Calu3 (cell line): ENCODE measurements around the gene KRT86. TPM values are rescaled to one million over a fixed set of nuclear protein-coding genes. Genes with fewer than 3 reads are reported as not detected.

ENCODE experiments used
- BruUV-seq: library from RNA; stranded (reverse); fragments of 400-500 nt; replicated peaks from 2 replicates; lab custom pipeline; 2021; lab: Mats Ljungman, UMichigan
- CTCF ChIA-PET: fragments of 300-600 bp; sonication (Branson Sonifier 250); formaldehyde crosslinking; loops from one replicate; lab custom pipeline; 2022; ENCODE audit warnings: antibody characterized with exemption; lab: Charles Lee
- DNase-seq: peaks from one replicate; pipeline ENCODE4 v3.0.0; 2022
- H3K27ac Mint-ChIP-seq: one replicate; pipeline ENCODE4 v1.8.0; 2022; ENCODE audit warnings: mixed read lengths; ENCODE audit not compliant: unreplicated experiment
- H3K27me3 Mint-ChIP-seq: one replicate; pipeline ENCODE4 v1.8.0; 2022; ENCODE audit warnings: mixed read lengths; ENCODE audit not compliant: unreplicated experiment
- H3K36me3 Mint-ChIP-seq: one replicate; pipeline ENCODE4 v1.8.0; 2022; ENCODE audit warnings: mild to moderate bottlenecking, moderate library complexity, mixed read lengths; ENCODE audit not compliant: insufficient read depth, unreplicated experiment
- H3K4me1 Mint-ChIP-seq: one replicate; pipeline ENCODE4 v1.8.0; 2022; ENCODE audit warnings: mild to moderate bottlenecking, low read depth, mixed read lengths; ENCODE audit not compliant: unreplicated experiment
- H3K4me3 Mint-ChIP-seq: one replicate; pipeline ENCODE4 v1.8.0; 2022; ENCODE audit warnings: mild to moderate bottlenecking, low read depth, moderate library complexity, mixed read lengths; ENCODE audit not compliant: unreplicated experiment
- H3K9me3 Mint-ChIP-seq: one replicate; pipeline ENCODE4 v1.8.0; 2022; ENCODE audit warnings: low read depth, mixed read lengths; ENCODE audit not compliant: unreplicated experiment
- CTCF ChIP-seq: fragments of 200-600 bp; IDR thresholded peaks from one replicate; pipeline ENCODE4 v1.8.0; 2022; ENCODE audit warnings: antibody characterized with exemption; ENCODE audit not compliant: unreplicated experiment
- intact Hi-C: fragments of 100-400 bp; cut with micrococcal nuclease; formaldehyde crosslinking; loops from one replicate; pipeline ENCODE4 v1.10.0; 2022; ENCODE audit not compliant: unreplicated experiment
- total RNA-seq: library from RNA; stranded (reverse); gene quantifications from 2 replicates; pipeline ENCODE4 v1.2.3, GENCODE V29; 2022

The KRT86 gene
- total RNA-seq, 1 experiment from 2014 or later = 3.6 TPM

GRCh38 chr12:52228366-52228765 lies 46.1 kb upstream of the KRT86 start:
- TF ChIP-seq CTCF = no peak
- no peak for DNase-seq
- no peak overlapping the region for H3K4me3 Mint-ChIP-seq
- H3K36me3 Mint-ChIP-seq = peaks cover 38% of the 10 kb centered on the region
- intact Hi-C loops = no loop called here
- CTCF ChIA-PET = no interaction called here
- H3K9me3 Mint-ChIP-seq = peaks cover 3% of the 10 kb centered on the region
- peaks cover 76% of the 10 kb centered on the region for H3K4me1 Mint-ChIP-seq
- BruUV-seq = no TSS peak
- no peak overlapping the region for H3K27ac Mint-ChIP-seq
- H3K27me3 Mint-ChIP-seq = no peaks in the 10 kb centered on the region

GRCh38 chr12:52228931-52229330 lies 45.5 kb upstream of the KRT86 start:
- H3K27ac Mint-ChIP-seq = no peak overlapping the region
- CTCF ChIA-PET = interaction anchor here (0.8 kb wide), 1 partner anchor 13 kb away, joined by 3 read pairs; no protein-coding TSS in a partner anchor
- no peaks in the 10 kb centered on the region for H3K27me3 Mint-ChIP-seq
- no TSS peak for BruUV-seq
- no peak for TF ChIP-seq CTCF
- peaks cover 44% of the 10 kb centered on the region for H3K36me3 Mint-ChIP-seq
- H3K4me3 Mint-ChIP-seq = no peak overlapping the region
- H3K9me3 Mint-ChIP-seq = peaks cover 3% of the 10 kb centered on the region
- intact Hi-C loops = no loop called here
- DNase-seq = no peak
- H3K4me1 Mint-ChIP-seq = peaks cover 70% of the 10 kb centered on the region

GRCh38 chr12:52229836-52230343 lies 44.6 kb upstream of the KRT86 start:
- no peak for DNase-seq
- no TSS peak for BruUV-seq
- Mint-ChIP-seq H3K27ac (peak overlapping the region; percentile 97), H3K9me3 (peaks cover 3% of the 10 kb centered on the region), H3K4me1 (peaks cover 61% of the 10 kb centered on the region), H3K36me3 (peaks cover 53% of the 10 kb centered on the region), H3K27me3 (no peaks in the 10 kb centered on the region), H3K4me3 (peak overlapping the region; percentile 85)
- CTCF ChIA-PET = interaction anchor here (0.8 to 1.1 kb wide), 2 partner anchors 14 to 37 kb away, joined by 3 to 5 read pairs; no protein-coding TSS in a partner anchor
- intact Hi-C loops = loop anchor here (2.0 to 10.0 kb wide), 2 partner anchors 13 to 55 kb away; no protein-coding TSS in a partner anchor
- no peak for TF ChIP-seq CTCF

GRCh38 chr12:52230364-52231281 lies 43.8 kb upstream of the KRT86 start:
- no TSS peak for BruUV-seq
- H3K9me3 Mint-ChIP-seq = peaks cover 3% of the 10 kb centered on the region
- H3K4me3 Mint-ChIP-seq = peak overlapping the region; percentile 85
- H3K4me1 Mint-ChIP-seq = peaks cover 65% of the 10 kb centered on the region
- H3K36me3 Mint-ChIP-seq = peaks cover 61% of the 10 kb centered on the region
- H3K27me3 Mint-ChIP-seq = no peaks in the 10 kb centered on the region
- CTCF ChIA-PET = interaction anchor here (1.1 kb wide), 1 partner anchor 38 kb away, joined by 5 read pairs; no protein-coding TSS in a partner anchor
- no peak for TF ChIP-seq CTCF
- intact Hi-C loops = loop anchor here (2.0 to 10.0 kb wide), 2 partner anchors 14 to 54 kb away; no protein-coding TSS in a partner anchor
- DNase-seq = peak; percentile 63
- peak overlapping the region; percentile 97 for H3K27ac Mint-ChIP-seq
